Right renal cortex interstitium (tissue), 3 donors: ENCODE results near the gene TNFAIP8. TPM values are rescaled to one million over a fixed set of nuclear protein-coding genes. Genes with fewer than 3 reads are reported as not detected.
A peak's percentile ranks its signal among the peaks of the same experiment; 100 is the strongest.

ENCODE experiments used
- DNase-seq, 3 donors: peaks; one replicate each; pipeline ENCODE4 v3.0.0-alpha.2; 2013; ENCODE audit warnings: low read depth in 3 of 3, low spot score in 2 of 3
- polyA plus RNA-seq, 3 donors: library from polyadenylated mRNA; unstranded; fragments of 120-200 nt; gene quantifications; one replicate each; pipeline ENCODE4 v1.2.1, GENCODE V29; 2013; ENCODE audit not compliant: insufficient read length in 3 of 3

Gene TNFAIP8
- polyA plus RNA-seq, 3 donors = 24.0 to 29.9 (median 28.3) TPM

DNA sequence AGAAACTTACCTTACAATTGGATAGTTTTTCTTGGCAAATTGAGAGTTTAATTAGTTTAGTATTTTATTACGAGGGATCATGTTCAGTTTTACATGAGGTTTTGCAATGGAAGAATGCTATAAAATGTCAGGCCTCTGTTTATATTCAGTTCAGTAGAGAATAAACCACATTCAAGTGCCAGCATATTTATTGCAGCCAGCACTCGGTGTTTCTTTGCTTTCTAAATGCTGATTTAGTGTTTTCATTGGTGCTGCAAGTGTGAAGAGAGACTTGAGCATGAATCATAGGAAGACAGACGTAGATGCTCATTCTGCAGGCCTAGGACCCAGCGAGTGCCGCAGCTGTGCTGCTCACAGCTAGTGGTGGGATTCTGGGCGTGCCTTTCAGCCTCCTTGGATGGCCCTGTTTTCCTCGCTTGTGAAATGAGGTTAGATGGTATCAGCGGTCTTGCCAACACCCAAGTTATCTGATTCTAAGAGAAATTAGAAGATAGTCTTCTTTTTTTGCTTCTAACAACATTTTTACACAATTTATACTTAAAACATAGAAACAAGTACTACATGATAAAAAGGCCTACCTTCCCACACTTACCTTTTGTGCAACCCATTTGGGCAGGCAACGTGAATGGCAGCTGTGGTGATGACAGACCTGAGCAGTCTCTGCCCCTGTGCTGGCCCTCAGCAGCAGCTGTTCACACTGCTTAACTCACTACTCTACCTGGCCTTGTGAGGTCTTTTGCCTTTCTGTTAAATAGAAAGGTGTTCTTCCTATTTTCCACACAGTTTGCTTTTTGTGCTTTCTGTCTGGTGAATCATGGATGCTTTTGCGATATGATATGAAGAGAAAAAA, 26.8 kb upstream of the TNFAIP8 start:
- no peak for DNase-seq

DNA sequence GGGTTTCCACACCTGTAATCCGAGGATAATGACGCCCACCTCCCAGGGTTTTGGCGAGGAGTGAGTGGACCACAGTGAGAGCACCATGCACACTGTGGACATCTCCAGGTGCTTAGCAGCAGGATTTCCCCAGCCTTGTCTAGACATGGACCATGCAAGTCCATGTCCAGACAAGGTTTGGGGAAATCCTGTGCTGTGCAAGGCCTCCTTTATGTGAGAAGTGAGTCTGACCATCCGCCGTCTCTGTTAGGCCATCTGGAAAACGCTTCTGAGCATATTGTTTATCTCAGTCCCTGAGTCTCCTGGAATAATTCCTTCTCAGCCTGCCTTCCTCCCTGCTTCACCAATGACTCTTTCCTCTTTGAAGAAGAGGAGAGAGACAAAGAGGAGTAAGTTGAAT, 26.2 kb upstream of the TNFAIP8 start:
- DNase-seq = no peak

DNA sequence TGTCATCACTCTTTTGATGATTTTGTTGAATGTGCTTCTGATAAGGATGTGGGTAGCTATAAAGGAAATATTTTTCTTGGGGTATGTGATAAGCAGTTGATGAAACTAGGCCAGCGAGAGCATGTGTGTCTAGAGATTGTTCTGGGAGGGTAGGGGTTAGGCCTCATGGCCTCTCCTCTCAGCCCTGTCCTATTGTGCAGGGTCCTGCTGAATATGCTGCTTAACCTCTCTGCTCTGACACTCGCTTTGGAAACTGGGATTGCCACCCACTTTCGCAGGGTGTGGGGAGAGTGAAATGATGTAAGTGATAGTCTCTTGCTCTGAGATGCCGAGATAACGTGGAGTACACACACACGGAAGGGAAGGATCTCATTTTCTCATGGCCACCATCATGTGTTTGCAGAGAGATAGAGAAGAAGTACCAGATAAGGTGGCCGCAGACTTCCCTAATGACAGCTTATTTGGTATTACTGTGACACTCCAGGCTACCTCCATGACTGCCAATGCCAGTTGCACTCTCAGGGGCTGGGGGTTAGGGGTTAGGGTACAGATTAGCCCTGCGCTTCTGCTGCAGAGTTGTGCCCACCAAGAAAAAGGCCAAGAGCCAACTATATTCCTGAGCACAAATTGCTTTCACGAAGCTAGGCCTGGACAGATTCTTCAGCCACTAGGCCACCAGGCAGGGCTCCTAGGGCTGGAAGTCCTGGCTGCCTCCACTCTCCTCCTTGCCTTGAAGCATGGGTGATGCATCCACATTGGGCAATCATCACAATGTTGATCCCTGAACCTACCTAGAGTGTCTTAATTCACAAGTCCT, 25.2 kb upstream of the TNFAIP8 start:
- DNase-seq = no peak

DNA sequence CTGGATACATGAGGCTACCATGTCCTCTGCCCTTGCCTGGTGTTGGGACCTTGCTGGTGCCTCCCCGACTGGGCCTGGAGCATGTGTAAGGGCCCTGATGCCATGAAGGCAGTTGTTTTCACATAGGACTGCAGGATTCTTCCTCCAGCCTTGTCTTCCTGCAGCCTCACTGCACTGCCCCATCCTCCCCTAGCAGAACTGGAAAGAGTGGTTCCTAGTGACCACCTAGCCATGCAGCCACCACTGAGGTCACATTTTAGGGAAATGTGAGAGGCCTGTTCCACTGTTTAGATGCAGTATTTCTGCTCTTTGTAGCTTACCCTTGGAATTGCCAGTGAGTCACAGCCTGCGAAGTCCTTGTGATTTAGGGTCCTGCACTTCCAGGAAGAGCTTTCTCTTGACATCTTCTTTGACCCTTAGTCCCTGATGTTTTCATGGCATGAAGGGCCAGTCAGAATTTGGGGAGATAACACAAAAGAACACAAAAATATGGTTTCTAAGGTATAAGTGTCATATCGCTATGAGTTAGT, 24.2 kb upstream of the TNFAIP8 start:
- DNase-seq = no peak

DNA sequence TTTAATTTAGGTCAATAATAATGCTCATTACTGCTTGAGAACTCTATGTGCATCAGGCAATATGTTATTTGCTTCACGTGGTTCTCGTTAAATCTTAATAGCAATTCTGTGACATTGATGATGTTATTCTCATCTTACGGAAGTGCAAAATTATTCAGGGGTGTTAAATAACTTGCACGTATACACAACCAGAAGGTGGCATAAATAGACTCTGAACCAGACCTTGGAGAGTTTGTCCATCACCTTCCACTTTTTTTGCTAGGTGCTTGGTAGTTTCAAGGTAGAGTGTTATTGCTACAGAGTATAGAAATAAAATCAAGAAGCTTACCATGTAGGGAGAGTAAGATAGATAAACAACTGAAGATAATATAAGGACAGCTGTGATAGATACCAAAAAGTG, 23.6 kb upstream of the TNFAIP8 start:
- DNase-seq = no peak

DNA sequence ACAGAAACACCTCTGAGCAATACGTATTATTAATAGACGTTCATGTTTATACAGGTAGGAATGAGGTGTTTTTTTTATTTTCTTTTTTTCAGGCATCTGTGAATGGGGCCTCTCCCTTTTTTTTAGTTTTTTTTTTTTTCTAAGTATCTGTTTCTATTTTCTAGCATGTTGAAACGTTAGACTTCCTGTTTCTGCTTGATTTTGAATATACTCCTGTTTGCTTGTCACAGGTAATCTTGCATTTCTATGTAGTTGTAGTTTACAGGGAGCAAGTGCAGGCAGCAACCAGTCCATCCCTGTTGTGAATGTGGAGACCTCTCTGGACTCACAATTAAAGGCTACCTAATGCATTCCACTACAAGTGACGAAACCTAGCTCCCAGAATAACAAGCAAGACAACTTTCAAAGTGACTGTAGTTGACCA, 22.8 kb upstream of the TNFAIP8 start:
- no peak for DNase-seq

DNA sequence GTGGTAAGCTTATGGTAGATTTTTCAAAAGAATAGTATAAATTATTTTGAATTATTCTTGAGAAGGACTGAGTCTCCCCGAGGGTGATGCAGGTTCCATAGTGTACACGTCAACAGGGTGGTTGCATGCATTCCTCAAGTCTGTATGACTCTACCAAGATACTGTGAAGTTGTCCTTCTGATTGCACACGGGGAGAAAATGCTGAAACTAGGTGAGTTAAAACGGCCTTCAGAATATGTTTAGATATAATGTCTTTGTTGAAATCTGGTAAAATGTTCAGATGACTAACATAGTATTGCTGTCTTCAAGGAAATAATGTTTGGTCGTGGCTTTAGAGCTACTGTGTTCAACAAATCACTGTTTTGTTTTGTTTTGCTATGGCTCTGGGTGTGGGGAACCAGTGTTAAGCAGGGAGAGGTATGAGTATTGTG, 22.4 kb upstream of the TNFAIP8 start:
- DNase-seq = no peak

DNA sequence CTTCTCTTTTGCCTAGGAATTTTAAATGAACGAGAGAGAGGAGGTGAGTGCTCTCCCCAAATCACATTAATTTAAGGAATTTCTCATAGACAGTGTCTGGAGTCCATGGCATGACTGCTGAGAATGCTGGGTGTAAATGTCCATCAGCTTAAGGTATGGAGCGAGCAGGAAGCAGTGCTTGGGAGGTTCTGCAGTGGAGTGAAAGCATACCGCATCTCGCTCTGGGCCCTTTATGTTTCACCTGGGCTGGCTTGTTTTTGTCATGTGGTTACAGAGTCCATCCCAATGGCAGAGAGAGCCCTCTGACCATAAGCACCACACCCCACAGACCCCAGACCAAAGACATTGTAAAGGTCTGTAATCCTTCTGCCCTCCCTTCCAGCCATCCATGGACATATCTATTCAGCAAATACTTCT, 20.6 kb upstream of the TNFAIP8 start:
- DNase-seq = no peak

DNA sequence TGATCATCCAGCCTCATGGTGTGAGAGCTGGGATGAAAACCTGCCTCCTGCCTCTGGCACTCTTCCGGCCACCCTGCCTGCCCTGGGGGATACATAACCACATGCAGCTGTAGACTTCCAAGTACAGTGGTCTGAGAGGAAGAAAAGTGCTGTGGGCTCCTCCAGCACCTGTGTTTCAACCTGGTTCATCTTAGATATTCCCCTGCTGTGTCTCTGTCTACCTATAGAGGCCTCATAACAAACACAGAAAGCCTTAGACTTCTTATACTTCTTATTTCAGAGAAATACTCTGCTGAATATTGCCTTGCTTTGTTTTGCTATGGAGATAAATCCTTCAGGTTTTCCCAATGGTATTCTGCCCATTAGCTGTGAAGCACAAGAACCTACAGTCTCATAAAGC, 19.6 kb upstream of the TNFAIP8 start:
- no peak for DNase-seq

DNA sequence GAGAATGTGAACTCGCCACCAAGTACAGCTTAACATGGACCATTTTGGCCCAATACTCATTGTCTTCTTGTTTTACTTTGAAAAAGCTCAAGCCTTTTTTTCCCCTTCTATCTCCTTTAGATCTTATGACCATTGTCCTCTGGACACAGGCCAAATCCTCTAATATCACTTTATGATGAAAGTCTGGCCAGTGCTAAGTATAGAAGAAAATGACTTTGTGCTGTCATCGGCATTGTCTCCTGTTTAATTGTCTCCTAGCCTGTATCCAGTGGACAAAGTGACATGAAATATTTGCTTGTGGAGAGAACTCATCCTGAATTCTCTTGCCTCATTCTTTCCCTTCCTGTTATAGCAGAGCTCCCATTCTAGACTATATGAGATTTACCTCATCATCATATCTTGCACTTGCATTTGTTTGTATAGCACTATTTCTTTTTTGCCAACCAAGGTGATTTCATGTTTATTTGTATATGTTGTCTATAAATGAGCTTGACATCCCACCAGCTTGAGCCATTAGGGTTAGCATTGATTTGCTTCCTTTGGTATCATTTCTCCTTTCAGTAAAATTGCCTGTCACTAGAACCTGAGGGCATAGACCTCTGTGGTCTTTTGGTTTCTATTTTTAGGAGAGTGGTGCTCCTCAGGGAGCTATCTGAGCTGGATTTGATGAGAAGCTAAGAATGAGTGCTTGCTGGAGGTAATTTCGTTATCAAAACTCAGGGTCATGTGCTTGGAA, 18.8 kb upstream of the TNFAIP8 start:
- DNase-seq = no peak

DNA sequence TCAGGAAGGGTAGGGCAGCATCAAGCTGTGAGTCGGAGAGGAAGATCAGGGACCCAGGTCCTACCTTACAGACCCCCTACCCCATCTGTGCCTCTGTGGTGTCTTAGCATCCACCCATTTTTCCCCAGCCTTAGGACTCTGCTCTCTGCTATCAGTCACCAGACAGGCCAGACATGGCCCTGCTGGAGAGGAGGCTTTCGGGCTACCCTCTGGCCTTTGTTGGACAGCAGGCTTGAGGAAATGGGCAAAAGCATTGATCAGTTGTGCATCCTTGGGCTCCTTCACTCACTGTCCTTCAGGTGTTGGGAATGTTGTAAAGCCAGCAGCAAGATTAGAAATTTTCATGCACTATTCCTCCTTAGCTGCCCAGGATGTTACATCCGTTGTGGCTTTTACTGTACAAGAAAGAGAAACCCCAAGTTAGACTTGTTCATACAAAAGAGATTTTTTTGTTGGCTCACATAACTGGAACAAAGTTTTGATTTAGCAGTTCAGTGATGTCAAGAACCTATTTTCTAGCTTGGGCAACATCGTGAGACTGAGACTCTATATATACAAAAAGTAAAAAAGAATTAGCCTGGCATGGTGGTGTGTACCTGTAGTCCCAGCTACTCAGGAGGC, 17.4 kb upstream of the TNFAIP8 start:
- DNase-seq = no peak

DNA sequence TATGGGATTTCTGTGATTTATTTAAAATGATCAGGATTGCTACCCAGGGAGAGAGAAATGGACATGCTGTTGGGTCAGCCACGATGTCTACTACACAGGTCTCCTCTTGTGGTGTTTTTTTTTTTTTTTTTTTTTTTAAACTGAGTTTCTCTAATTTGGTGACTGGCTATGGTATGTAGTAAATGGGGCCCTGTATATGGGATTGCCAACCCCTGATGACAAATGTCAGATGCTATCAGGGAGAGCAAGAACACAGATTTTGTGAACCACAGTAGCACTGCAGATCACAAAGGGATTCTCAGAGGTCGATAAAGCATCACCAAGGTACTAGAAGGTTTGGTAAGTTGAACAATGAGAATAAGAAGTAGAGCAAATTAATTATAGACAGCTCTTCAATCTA, 16.5 kb upstream of the TNFAIP8 start:
- no peak for DNase-seq

DNA sequence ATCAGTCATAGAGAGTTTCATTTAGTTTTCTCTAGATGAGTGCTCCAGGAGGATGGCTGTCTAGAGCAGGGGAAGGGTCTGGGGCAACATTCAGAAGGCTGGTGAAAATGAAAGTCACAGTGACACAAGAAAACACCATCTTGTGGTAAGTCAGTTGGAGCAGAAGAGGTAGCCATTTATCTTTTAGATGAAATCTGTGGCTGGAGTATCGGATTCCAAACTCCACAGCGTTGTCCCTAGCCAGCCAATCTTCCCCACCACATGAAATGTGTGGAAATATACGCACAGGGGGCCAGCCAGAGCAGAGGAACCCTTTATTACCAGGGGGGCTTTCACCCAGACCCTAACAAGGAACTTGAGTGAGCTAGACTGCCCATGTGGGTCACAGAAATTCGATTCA, 15.9 kb upstream of the TNFAIP8 start:
- no peak for DNase-seq

DNA sequence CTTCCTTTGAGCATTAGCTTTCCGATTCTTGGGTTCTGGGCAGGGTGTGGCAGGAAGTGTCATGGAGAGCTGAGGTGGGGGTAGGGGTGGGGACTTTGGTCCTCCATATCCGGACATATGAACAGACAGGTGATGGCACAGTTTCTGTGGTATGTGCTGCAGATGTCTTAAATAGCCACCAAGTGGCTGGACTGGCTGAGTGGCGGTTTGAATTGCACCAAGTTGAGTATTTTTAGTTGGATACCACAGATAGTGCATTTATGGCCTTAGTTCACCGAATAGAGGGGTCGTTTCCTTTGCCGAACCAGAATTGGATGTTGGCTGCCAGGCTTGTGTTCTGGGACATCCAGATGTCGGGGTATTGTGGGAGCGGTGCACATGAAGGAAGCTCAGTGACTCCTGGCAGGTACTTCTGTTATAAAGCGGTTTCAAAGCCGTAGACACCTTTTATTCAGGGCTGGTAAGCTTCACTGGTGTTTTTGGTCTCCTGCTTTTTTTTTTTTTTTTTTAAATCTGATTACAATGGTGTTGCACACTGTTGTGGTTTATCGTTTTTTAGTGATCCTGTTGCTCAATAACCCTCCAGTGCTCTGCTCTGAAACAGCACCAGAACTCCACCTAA, 15.1 kb upstream of the TNFAIP8 start:
- DNase-seq = no peak

DNA sequence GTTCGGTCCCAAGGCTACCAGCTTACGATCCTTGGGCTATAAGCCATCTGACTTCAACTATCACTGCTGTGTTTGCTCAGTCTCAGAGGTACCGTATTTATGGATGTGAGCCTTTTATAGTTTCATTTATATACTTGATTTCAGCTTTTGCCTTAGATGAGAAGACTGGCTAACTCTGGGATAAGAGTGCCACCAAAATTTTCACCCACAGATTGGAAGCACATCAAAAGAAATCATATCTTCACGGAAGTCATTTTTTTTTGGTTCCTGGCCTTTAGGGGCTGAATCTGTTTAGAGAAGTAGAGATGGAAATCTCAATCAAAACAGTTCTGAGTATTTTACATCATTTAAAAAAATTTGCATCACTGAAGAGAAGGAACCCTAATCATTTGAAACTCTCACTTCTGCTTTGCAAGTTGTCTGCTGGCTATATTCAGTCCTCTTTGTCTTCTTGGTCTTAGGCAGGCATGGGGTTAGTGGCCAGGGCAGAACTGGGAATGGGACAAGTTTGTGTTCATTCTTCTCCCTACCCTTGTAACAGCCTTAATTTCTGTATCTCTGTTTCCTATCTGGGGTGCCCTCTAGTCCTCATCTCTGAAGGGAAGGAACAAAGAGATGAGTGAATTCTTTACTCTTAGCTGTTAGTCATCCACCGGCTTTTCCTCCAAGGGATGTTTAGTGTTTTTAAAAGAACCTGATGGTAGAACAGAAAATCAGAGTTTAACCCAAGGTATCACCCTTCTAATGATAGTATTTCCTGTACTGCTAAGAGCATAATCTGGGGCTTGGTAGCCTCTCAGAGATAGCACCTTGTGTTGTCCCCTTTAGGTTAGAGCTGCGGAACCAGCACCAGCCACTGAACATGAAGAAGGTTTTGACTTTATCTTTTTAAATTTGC, 14.1 kb upstream of the TNFAIP8 start:
- DNase-seq = no peak

DNA sequence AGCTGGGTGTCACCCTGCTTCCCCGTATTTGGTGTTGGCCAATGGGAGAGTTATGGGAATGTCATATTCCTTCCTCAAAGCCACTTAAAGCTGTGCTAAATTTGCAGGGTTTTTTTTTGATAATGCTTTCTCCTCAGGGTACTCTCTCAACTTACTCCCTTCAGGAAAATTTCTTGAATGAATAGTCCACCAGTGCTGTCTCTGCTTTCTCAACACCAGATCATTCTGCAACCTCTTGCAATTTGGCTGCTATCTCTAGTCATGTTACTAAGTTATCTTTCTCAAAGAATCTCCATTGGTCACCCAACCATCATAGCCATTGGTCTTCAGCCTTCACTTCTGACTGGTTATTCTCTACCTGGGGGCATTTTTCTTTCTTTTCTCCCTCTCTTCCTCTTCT, 13.4 kb upstream of the TNFAIP8 start:
- no peak for DNase-seq

DNA sequence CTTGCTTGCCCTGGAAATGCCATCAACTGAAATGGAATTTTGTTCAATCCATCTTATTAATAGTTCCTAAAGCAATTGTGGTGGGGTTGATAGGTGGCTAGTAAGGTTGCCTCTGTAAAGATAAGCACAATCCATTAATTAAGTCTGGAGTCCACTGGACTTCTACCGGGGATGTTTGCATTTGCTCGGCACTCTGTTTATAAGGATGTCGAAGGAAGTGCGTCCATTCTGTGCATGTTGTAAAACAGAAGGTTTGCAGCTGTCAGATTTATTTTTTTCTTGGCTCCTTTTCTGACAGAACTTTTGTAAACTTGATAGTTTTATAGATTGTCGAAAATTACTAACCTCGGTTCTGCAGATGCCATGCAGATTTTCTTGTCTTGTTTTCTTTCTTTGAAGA, 12.8 kb upstream of the TNFAIP8 start:
- DNase-seq = peak in 1 of 3 donors; percentile 55

DNA sequence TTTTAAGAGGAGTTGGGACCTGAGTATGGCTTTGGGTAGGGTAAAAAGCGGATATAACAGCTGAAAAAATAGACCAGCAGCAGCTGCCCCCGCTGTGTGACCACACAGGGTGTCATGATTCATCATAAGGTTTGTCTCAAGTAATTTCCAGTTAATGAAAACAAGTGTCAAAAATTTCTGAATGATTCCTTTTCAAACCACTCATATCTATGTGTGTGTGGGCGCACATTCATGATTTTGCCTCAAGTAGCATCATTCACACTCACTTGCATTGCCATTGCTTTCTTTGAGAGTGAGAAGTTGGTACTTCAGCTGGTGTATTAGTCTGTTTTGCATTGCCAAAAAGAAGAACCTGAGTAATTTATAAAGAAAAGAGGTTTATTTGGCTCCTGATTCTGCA, 12.1 kb upstream of the TNFAIP8 start:
- DNase-seq = no peak

DNA sequence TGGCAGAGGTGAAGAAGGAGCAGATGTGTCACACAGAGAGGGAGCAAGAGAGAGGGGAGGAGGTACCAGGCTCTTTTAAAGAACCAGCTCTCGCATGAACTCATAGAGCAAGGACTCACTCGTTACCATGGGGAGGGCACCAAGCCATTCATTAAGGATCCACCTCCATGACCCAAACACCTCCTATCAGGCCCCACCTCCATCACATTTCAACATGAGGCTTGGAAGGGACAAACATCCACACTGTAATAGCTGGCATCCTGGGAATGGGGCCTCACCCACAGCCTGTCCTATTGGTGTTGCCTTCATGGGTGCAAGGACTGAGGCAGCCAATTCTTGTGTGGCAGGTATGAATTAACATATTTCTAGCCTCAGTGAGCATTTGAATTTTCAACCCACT, 11.6 kb upstream of the TNFAIP8 start:
- no peak for DNase-seq
